Fibroblast of lung (primary cell): ENCODE data around the gene BLVRB.

Experiments used
- EZH2 ChIP-seq: IDR thresholded peaks from 2 replicates; pipeline ENCODE4 v1.5.1; 2012; ENCODE audit warnings: low read length, control low read depth, mild to moderate bottlenecking; ENCODE audit errors: missing control alignments
- TF ChIP-seq, protein P1 (sequence below), 2 donors: IDR thresholded peaks in 1 of 2; conservative IDR thresholded peaks in 1 of 2; 1 replicate in 1 of 2; 2 replicates in 1 of 2; pipeline ENCODE4 v1.5.1; 2011 to 2012; ENCODE audit warnings: low read length in 2 of 2, control low read depth in 1 of 2, inconsistent platforms in 1 of 2, low read depth in 1 of 2, mild to moderate bottlenecking in 1 of 2

DNA sequence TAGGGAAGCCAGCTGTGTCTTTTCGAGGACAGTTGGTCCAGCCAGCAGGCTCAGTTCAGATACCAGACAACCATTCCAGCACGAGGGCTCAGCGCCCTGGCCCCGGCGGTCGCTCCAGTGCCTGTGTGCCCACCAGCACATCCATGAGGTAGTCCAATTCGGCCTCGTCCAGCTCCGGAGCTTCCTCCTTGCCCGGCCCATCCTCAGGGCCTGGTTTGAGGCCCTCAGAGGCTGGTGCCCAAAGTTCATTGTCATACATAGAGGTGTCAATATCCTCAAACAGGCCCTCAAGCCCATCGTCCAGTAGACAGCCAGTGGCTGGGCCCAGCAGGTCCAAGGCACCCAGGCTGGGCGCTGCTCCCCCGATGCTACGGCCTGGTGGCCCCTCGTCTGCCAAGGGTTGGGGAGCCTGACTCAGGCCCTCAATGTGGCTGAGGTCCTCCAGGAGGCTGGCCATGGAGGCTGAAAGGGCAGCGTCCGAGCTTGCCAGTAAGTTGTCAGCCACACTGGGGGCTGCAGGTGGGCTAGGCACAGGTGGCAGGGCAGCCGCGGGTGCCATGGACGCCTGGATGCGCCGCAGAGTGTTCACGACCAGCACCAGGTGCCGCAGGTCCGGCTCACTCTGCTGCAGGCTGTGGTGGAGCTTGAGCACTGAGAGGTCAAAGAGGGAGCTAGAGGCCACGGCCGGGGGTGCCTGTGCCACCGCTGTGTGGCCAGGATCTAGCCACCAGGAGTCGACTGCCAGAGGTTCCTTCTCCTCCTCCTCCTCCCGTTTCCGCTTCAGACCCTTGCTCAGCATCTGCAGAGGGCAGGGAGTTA is 42.6 kb downstream of the BLVRB start:
- TF ChIP-seq, protein P1, sequence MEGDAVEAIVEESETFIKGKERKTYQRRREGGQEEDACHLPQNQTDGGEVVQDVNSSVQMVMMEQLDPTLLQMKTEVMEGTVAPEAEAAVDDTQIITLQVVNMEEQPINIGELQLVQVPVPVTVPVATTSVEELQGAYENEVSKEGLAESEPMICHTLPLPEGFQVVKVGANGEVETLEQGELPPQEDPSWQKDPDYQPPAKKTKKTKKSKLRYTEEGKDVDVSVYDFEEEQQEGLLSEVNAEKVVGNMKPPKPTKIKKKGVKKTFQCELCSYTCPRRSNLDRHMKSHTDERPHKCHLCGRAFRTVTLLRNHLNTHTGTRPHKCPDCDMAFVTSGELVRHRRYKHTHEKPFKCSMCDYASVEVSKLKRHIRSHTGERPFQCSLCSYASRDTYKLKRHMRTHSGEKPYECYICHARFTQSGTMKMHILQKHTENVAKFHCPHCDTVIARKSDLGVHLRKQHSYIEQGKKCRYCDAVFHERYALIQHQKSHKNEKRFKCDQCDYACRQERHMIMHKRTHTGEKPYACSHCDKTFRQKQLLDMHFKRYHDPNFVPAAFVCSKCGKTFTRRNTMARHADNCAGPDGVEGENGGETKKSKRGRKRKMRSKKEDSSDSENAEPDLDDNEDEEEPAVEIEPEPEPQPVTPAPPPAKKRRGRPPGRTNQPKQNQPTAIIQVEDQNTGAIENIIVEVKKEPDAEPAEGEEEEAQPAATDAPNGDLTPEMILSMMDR (conservative IDR thresholded peaks at IDR 0.05 in 1 of 2, IDR thresholded peaks at IDR 0.05 in 1 of 2; ENCODE audit: low read depth in 1 of 2, low read length in 2 of 2), result no peak
- no peak for TF ChIP-seq EZH2
